Stimulated activated memory B cell treated with anti-CD40 and anti-IgM and Interleukin-4, amounts not matched to agents 10 μg/mL and 1 μg/mL and 100 μg/mL, for 72 hours (primary cell): Measurements from ENCODE around the gene XRCC1.

ENCODE experiments used
- ATAC-seq: fragments of 150-1000 bp; cut with Tn5 transposase; 2 replicates; pipeline ENCODE4 v1.10.0; 2021
- H3K27ac Mint-ChIP-seq: one replicate; pipeline ENCODE4 v1.8.0; 2022; ENCODE audit warnings: mild to moderate bottlenecking, mixed read lengths
- H3K27me3 Mint-ChIP-seq: one replicate; pipeline ENCODE4 v1.8.0; 2022; ENCODE audit warnings: mixed read lengths
- H3K36me3 Mint-ChIP-seq: one replicate; pipeline ENCODE4 v1.8.0; 2022; ENCODE audit warnings: mixed read lengths
- H3K4me1 Mint-ChIP-seq: one replicate; pipeline ENCODE4 v1.8.0; 2022; ENCODE audit warnings: mixed read lengths
- H3K4me3 Mint-ChIP-seq: one replicate; pipeline ENCODE4 v1.8.0; 2022; ENCODE audit warnings: mild to moderate bottlenecking, moderate library complexity, mixed read lengths
- H3K9me3 Mint-ChIP-seq: one replicate; pipeline ENCODE4 v1.8.0; 2022; ENCODE audit warnings: mixed read lengths

XRCC1 gene

GRCh38 chr19:43504426-43505185, 70.7 kb downstream of the XRCC1 start, which contains the start of gene PHLDB3:
PHLDB3 (minus strand) TSS chr19:43504746; CDS start chr19:43504118, 628 bp downstream.
- H3K27me3 Mint-ChIP-seq, result no peaks in the 10 kb centered on the region
- peak; percentile 60 for ATAC-seq
- H3K36me3 Mint-ChIP-seq, result peaks cover 17% of the 10 kb centered on the region

GRCh38 chr19:43503501-43504425, 71.6 kb downstream of the XRCC1 start:
- peak; percentile 96 for ATAC-seq
- Mint-ChIP-seq H3K4me1 (peaks cover 32% of the 10 kb centered on the region), H3K27me3 (no peaks in the 10 kb centered on the region), H3K27ac (peak overlapping the region; percentile 87), H3K4me3 (peak overlapping the region; percentile 92), H3K36me3 (peaks cover 16% of the 10 kb centered on the region), H3K9me3 (no peaks in the 10 kb centered on the region)

More at GRCh38 chr19:43504426-43505185, 70.7 kb downstream of the XRCC1 start, which contains the start of gene PHLDB3:
- Mint-ChIP-seq H3K9me3 (no peaks in the 10 kb centered on the region), H3K4me1 (peaks cover 32% of the 10 kb centered on the region), H3K27ac (peak within 1 kb of the TSS; percentile 87), H3K4me3 (peak within 1 kb of the TSS; percentile 92)

- Mint-ChIP-seq H3K36me3 (peaks cover 25% of the 10 kb centered on the region), H3K27me3 (no peaks in the 10 kb centered on the region), H3K4me3 (no peak overlapping the region), H3K27ac (peak overlapping the region; percentile 87), H3K4me1 (peaks cover 32% of the 10 kb centered on the region), H3K9me3 (no peaks in the 10 kb centered on the region)
- ATAC-seq, result no peak
These were observed 72.8 kb downstream of the XRCC1 start for GRCh38 chr19:43502419-43502976.

GRCh38 chr19:43501661-43502418, 73.5 kb downstream of the XRCC1 start:
- peaks cover 32% of the 10 kb centered on the region for H3K4me1 Mint-ChIP-seq
- H3K4me3 Mint-ChIP-seq, result no peak overlapping the region
- no peaks in the 10 kb centered on the region for H3K9me3 Mint-ChIP-seq
- peaks cover 32% of the 10 kb centered on the region for H3K36me3 Mint-ChIP-seq
- no peaks in the 10 kb centered on the region for H3K27me3 Mint-ChIP-seq
- H3K27ac Mint-ChIP-seq, result no peak overlapping the region
- ATAC-seq, result no peak

GRCh38 chr19:43499042-43499441, 76.3 kb downstream of the XRCC1 start:
- no peak overlapping the region for H3K4me3 Mint-ChIP-seq
- no peaks in the 10 kb centered on the region for H3K27me3 Mint-ChIP-seq
- H3K36me3 Mint-ChIP-seq, result peaks cover 47% of the 10 kb centered on the region
- H3K9me3 Mint-ChIP-seq, result no peaks in the 10 kb centered on the region
- no peak for ATAC-seq
- H3K4me1 Mint-ChIP-seq, result peaks cover 19% of the 10 kb centered on the region
- H3K27ac Mint-ChIP-seq, result no peak overlapping the region

- no peak overlapping the region for H3K27ac Mint-ChIP-seq
- H3K27me3 Mint-ChIP-seq, result no peaks in the 10 kb centered on the region
- no peak for ATAC-seq
- H3K4me3 Mint-ChIP-seq, result no peak overlapping the region
- H3K4me1 Mint-ChIP-seq, result peaks cover 12% of the 10 kb centered on the region
- H3K9me3 Mint-ChIP-seq, result no peaks in the 10 kb centered on the region
- peaks cover 47% of the 10 kb centered on the region for H3K36me3 Mint-ChIP-seq
These were observed 77.0 kb downstream of the XRCC1 start for GRCh38 chr19:43498233-43498842.

- Mint-ChIP-seq H3K4me1 (no peaks in the 10 kb centered on the region), H3K36me3 (peaks cover 41% of the 10 kb centered on the region), H3K4me3 (no peak overlapping the region), H3K9me3 (no peaks in the 10 kb centered on the region), H3K27ac (no peak overlapping the region), H3K27me3 (no peaks in the 10 kb centered on the region)
- ATAC-seq, result no peak
These were observed 78.4 kb downstream of the XRCC1 start for GRCh38 chr19:43496960-43497359.

GRCh38 chr19:43495082-43495481, 80.2 kb downstream of the XRCC1 start:
- H3K4me3 Mint-ChIP-seq, result no peak overlapping the region

More at GRCh38 chr19:43495082-43495481, 80.2 kb downstream of the XRCC1 start:
- H3K9me3 Mint-ChIP-seq, result no peaks in the 10 kb centered on the region
- H3K27ac Mint-ChIP-seq, result no peak overlapping the region
- H3K27me3 Mint-ChIP-seq, result no peaks in the 10 kb centered on the region
- peaks cover 2% of the 10 kb centered on the region for H3K4me1 Mint-ChIP-seq
- no peak for ATAC-seq
- H3K36me3 Mint-ChIP-seq, result peaks cover 41% of the 10 kb centered on the region
